Measurements from ENCODE around the gene OR10P1.

The OR10P1 gene

GRCh38 chr12:55636116-55636655, 506 bp upstream of the OR10P1 start:
- no peaks in the 10 kb centered on the region for H4K20me1 ChIP-seq (ENCODE audit: insufficient read depth, low read length)
- no peaks in the 10 kb centered on the region for H3K9me2 ChIP-seq (replicated peaks; ENCODE audit: insufficient read depth, low read length)
- no peaks in the 10 kb centered on the region for H3F3A ChIP-seq (ENCODE audit: insufficient read depth, low read length)
- H3K4me3 ChIP-seq (ENCODE audit: low read length): no peak overlapping the region
- no peaks in the 10 kb centered on the region for H3K27me3 ChIP-seq (replicated peaks; ENCODE audit: insufficient read depth, low read length)
- H2AFZ ChIP-seq (ENCODE audit: low read length): no peak overlapping the region
- no peak overlapping the region for H3K27ac ChIP-seq (ENCODE audit: low read length)
- H3K4me2 ChIP-seq (ENCODE audit: low read depth, low read length): no peak overlapping the region
- no peaks in the 10 kb centered on the region for H3K4me1 ChIP-seq (ENCODE audit: low read length)
- no peak for TF ChIP-seq EZH2 (optimal IDR thresholded peaks at IDR 0.05; ENCODE audit: low read depth, low read length)
- TF ChIP-seq CTCF (IDR thresholded peaks at IDR 0.05; ENCODE audit: low read length): no peak
- TF ChIP-seq EZH2phosphoT487 (IDR thresholded peaks at IDR 0.05; ENCODE audit: low read length): no peak
- H3K9me3 ChIP-seq (replicated peaks; ENCODE audit: insufficient read depth, low read length): no peaks in the 10 kb centered on the region
- H3K36me3 ChIP-seq (replicated peaks; ENCODE audit: insufficient read depth, low read length): no peaks in the 10 kb centered on the region
- DNase-seq: no peak
- H3K79me2 ChIP-seq (ENCODE audit: low read length): no peaks in the 10 kb centered on the region
- H3K9ac ChIP-seq (ENCODE audit: low read length): no peak overlapping the region

DNA sequence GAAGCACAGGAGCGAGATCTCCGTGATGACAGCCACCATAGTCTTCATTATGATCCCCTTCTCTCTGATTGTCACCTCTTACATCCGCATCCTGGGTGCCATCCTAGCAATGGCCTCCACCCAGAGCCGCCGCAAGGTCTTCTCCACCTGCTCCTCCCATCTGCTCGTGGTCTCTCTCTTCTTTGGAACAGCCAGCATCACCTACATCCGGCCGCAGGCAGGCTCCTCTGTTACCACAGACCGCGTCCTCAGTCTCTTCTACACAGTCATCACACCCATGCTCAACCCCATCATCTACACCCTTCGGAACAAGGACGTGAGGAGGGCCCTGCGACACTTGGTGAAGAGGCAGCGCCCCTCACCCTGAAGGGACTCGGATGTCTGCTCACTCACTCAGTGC, 775 bp downstream of the OR10P1 start:
- Histone ChIP-seq H3K9me3 (replicated peaks; ENCODE audit: insufficient read depth, low read length) (no peaks in the 10 kb centered on the region), H3K9ac (ENCODE audit: low read length) (no peak overlapping the region), H3K9me2 (replicated peaks; ENCODE audit: insufficient read depth, low read length) (no peaks in the 10 kb centered on the region), H2AFZ (ENCODE audit: low read length) (no peak overlapping the region), H3K4me3 (ENCODE audit: low read length) (no peak overlapping the region), H3K36me3 (replicated peaks; ENCODE audit: insufficient read depth, low read length) (no peaks in the 10 kb centered on the region), H3K27me3 (replicated peaks; ENCODE audit: insufficient read depth, low read length) (no peaks in the 10 kb centered on the region), H3K4me1 (ENCODE audit: low read length) (peaks cover 3% of the 10 kb centered on the region), H3K79me2 (ENCODE audit: low read length) (no peaks in the 10 kb centered on the region), H3F3A (ENCODE audit: insufficient read depth, low read length) (no peaks in the 10 kb centered on the region), H3K27ac (ENCODE audit: low read length) (no peak overlapping the region), H4K20me1 (ENCODE audit: insufficient read depth, low read length) (no peaks in the 10 kb centered on the region), H3K4me2 (ENCODE audit: low read depth, low read length) (no peak overlapping the region)
- no peak for TF ChIP-seq CTCF (IDR thresholded peaks at IDR 0.05; ENCODE audit: low read length)
- no peak for TF ChIP-seq EZH2phosphoT487 (IDR thresholded peaks at IDR 0.05; ENCODE audit: low read length)
- TF ChIP-seq EZH2 (optimal IDR thresholded peaks at IDR 0.05; ENCODE audit: low read depth, low read length): no peak
- no peak for DNase-seq

DNA sequence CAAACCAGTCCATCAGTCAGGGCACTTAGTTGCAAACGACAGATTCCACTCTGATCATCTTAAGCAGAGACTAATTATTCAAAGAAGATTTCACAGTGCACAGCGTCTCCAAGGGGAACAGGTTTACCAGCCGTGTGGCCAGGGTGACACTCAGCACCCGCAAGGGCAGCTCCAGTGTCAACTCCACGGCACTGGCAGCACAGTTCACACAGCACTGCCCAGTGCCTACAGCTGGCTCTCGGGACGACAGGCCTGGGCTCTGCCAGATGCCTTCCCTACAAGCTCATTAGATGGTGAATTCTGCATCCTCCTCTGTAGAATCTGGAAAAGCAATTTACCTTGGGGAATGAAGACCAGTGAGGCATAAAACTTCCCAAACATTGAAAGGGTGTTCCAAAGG, 4.9 kb downstream of the OR10P1 start:
- Histone ChIP-seq H3K27me3 (replicated peaks; ENCODE audit: insufficient read depth, low read length) (no peaks in the 10 kb centered on the region), H3K9me2 (replicated peaks; ENCODE audit: insufficient read depth, low read length) (no peaks in the 10 kb centered on the region), H4K20me1 (ENCODE audit: insufficient read depth, low read length) (no peaks in the 10 kb centered on the region), H3K79me2 (ENCODE audit: low read length) (no peaks in the 10 kb centered on the region), H3K4me3 (ENCODE audit: low read length) (no peak overlapping the region), H3K4me2 (ENCODE audit: low read depth, low read length) (no peak overlapping the region), H3K9me3 (replicated peaks; ENCODE audit: insufficient read depth, low read length) (no peaks in the 10 kb centered on the region), H3F3A (ENCODE audit: insufficient read depth, low read length) (no peaks in the 10 kb centered on the region), H3K27ac (ENCODE audit: low read length) (no peak overlapping the region), H3K4me1 (ENCODE audit: low read length) (peaks cover 12% of the 10 kb centered on the region), H3K36me3 (replicated peaks; ENCODE audit: insufficient read depth, low read length) (no peaks in the 10 kb centered on the region), H3K9ac (ENCODE audit: low read length) (no peak overlapping the region), H2AFZ (ENCODE audit: low read length) (no peak overlapping the region)
- TF ChIP-seq EZH2 (optimal IDR thresholded peaks at IDR 0.05; ENCODE audit: low read depth, low read length) (no peak), EZH2phosphoT487 (IDR thresholded peaks at IDR 0.05; ENCODE audit: low read length) (no peak), CTCF (IDR thresholded peaks at IDR 0.05; ENCODE audit: low read length) (no peak)
- no peak for DNase-seq

All from MM.1S (cell line).